GM21737 (cell line): ENCODE data around the gene MYOF.
"Not testable (repeated sequence)": the region's sequence is repeated elsewhere in the genome, so short reads cannot be mapped to it uniquely, and the experiment has no call there.

ENCODE experiments used
- ATAC-seq: cut with Tn5 transposase; IDR thresholded peaks from one replicate; pipeline ENCODE4 v1.9.1; 2021; ENCODE audit warnings: mild to moderate bottlenecking, moderate library complexity; ENCODE audit not compliant: unreplicated experiment

The MYOF gene

DNA sequence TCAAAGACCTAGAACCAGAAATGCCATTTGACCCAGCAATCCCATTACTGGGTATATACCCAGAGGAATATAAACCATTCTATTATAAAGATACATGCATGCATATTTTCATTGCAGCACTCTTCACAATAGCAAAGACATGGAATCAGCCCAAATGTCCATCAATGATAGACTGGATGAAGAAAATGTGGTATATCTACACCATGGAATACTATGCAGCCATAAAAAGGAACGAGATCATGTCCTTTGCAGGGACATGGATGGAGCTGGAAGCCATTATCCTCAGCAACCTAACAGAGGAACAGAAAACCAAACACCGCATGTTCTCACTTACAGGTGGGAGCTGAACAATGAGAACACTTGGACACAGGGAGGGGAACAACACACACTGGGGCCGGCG, 123.7 kb downstream of the MYOF start:
- ATAC-seq: not testable (repeated sequence)

DNA sequence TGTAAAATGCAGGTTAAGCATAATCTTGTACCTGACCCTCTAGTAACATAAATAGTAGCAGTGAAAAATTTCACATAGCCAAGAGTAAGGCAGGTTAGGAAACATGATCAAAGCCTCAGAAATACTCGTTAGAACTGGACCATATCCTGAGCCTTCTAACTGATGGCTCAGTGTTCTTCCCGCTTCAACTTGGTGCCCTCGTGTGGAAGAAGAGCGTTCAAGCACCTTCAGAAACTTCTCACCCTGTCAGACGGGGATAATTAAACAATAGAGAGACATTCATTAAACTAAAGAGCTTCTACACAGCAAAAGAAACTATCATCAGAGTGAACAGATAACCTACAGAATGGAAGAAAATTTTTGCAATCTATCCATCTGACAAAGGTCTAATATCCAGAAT, 124.5 kb downstream of the MYOF start:
- ATAC-seq: no peak

DNA sequence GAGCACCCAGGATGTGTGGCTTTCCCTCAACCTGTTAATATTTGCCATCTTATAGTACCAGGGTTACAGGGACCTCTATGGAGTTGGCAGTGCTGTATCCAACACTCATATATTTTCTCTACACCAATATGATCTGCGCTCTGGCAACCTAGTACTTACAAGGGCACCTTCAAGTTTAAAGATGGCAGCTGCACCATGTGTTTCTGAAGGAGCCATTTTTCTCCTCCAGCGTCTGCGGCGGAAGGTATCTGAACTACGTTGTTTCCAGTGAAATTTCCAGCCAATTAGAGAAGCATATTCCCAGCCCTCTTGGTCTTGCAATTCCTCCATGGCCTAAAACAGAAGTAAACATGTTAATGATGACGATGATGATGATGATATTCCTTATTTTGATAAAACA, 125.6 kb downstream of the MYOF start:
- no peak for ATAC-seq

DNA sequence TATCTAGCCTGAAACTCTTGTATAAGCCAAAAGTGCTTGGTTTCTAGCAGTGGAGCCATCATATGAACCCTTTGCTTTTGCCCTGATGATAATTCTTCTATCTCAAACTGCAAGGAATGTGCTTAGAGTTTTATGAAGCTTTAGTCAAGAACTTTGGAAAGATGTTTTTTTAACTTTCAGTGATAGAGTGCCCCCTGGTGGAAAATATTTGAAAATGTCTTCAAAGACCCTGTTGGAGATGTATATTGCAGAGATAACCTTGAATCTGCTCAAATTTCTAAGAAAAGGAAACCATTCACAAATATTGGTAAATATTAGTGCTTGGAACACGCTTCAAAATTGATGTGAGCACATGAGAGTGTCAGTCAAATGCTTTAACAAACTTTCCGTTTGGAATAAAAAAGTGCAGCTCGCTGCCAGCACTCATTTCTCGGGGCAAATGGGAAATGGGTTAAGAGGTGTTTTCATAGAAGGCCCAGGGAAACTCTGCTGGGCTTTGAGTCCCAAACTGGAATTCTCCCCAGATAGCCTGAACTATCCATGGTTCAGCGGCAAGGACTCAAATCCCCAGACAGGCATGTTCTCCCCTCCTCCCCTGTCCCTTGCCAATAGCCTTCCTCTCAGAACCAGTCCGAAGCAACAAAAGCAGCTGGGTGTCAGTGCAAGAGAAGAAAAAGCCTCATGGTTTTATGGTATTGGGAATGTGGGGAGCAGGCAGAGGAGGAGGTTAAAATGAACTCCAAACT, 129.3 kb downstream of the MYOF start:
- ATAC-seq: no peak

DNA sequence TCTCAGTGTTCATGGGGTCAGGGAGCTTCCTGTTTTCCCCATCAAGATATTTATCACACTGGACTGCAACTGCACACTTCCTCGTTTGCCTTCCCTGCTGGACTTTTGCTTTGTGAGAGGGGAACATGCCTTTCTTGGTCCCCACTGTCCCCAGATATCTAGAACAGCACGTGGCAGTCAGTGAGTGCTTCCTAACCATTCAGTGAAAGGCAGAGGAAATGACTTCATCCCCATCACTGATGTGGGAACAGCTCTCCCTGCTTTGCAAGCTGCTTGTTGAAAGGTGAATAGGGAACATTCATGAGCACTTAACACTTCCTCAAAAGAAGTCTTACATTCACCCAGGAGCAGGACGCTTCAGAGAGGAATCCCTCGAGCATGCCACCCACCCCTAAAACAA, 135.4 kb downstream of the MYOF start:
- no peak for ATAC-seq

DNA sequence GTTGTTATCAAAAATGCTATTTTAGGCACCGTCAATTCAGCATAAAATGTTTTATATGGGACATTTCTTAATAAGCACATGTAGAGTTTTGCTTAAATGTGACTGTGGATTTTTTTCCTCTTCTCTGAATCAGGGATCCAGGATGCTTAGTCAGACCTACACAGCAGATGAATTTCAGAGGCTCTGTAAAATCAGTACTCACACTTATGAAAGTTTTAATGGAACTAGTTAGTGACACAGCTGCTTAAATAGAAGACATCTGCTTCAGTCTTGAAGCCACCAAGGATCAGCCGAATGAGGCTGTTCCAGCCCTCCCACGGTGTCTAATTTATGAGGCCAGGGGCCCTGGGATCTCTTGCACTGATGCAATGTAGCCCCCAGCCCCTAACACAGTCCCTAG, 136.0 kb downstream of the MYOF start:
- no peak for ATAC-seq

DNA sequence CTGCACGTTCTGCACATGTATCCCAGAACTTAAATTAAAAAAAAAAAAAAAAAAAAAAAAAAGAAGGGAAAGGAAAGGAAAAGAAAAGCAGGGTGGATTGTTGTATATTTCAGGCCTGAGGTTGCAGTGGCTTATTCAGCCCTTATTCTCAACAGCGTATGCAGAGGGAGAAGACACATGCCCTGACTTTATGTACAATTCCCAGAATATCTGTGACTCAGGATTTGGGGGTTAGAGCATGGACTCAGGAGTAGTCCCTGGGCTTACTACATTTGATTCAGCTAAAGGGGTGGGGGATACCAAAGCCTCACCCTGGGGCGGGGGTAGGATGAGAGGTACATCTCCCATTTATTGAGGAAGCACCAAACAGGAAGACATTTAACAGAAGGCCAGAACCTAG, 137.4 kb downstream of the MYOF start:
- no peak for ATAC-seq

DNA sequence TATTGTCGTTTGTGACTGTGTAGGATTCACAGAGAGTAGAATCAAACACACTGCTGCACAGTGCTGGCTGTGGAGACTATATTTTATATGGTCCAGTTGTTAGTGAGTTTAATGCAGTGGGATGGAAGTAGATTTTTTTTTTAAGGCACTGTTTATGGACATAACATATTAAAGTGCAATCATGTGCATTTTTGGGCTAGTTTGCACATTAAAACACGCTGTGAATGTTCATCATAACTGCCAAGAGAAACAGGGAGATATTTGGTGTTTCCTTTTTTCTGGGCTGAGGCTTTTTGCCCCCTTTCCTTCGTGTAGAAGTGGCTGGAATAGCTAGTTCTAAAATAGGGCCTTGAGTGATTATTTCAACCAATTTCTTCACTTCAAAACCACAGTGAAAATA, 139.2 kb downstream of the MYOF start:
- no peak for ATAC-seq

DNA sequence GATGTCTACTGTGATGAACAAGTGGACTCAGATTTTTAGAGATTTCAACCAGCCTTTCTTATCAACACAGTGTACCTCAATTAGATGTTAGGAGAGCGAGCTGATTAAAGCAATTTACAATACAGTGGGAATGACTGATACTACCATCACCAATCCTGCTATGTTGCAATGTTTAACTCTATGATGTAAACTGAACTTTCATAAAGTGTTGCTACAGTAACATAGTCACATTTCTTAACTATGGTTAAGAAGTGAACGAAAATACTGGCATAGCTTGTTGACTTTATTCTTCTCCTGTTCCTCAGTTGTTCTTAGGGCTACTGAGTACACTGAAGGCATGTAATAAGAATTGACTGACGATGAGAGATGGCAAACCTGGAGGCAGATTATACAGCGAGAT, 139.8 kb downstream of the MYOF start:
- no peak for ATAC-seq

DNA sequence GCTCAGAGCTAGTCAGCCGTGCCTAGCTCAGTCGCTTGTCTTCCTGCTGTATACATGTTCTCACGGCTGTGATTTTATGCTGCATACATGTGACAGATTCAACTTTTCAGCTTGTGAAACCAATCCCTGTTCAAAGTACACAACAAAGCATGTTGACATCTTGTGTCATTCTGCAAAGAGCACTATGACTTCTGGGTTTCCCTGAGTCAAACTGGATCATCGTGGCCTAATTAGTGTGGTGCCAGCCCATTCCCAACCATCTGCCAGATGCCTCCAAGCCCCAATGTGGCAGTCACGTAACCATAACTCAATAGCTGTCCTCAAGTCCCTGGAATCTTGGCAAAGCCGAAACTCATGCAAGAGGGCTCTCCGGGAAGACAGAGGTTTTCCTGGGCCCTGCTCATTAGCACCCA, 144.8 kb downstream of the MYOF start:
- ATAC-seq: no peak

DNA sequence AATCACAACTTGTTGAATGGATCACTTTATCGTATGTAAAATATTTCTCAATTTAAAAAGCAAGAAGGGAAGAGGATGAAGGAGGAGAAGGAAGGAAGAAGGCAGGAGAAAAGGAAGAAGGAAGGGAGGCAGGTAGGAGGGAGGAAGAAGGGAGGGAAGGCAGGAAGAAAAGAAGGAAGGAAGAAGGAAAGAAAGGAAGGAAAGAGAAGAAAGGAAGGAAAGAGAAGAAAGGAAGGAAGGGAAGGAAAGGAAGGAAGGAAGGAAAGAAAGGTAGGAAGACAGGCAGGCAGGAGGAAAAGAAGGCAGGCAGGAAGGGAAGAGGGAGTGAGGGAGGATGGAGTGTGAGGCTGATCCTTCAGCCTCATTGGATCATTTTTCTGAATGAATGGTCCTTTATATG, 145.5 kb downstream of the MYOF start:
- ATAC-seq: no peak

DNA sequence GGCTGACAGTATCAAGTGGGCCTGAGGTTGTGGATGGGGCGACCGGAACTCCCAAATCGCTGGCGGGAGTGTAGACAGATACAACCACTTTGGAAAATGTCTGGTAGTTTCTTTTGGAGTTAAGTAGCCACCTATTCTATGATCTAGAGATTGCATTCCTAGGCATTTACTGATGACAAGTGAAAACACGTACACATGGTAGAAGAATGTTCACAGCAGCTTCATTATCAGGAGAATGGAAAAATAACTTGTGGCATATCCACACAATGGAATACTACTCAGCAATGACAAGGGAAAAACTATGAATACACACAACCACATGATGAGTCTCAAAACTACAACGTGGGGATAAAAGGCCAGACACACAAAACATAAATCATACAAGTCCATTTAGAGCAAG, 146.0 kb downstream of the MYOF start:
- ATAC-seq: no peak

DNA sequence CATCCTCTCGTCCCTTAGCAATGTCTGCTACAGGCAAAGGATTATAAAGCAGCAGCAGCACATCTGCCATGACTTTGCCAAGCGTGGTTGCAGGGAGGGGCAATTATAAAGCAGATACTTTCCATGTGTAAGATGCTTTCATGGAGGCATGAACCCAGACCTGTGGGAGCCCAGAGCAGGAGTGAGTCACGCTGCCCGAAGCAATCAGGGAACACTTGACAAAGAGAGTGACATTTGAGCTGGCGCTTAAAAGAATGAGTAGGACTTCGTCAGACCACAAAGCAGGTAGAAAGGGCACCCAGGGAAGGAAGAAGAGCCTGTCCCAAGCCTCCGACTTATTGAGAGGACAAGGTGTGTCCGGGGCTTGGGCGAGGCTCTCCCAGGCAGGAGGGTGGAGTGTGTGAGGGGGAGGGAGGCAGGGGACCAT, 147.2 kb downstream of the MYOF start:
- ATAC-seq: no peak

DNA sequence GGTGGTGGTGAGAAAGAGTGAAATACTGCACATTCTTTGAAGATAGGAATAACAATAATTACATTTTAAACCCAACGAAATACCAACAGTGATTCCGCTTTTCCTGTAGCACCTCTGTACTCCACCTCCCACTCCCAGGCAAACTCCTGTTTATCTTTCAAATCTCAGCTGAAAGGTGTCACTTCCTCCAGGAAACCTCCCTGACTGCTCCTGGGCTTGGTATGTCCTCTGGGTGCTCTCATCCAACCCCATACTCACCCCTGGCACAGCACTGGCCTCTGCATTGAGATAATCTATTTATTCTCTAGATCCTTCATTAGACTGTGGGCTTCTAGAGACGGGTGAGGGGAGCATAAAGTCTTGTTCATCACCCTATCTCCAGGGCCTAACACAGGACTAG, 148.0 kb downstream of the MYOF start:
- no peak for ATAC-seq

DNA sequence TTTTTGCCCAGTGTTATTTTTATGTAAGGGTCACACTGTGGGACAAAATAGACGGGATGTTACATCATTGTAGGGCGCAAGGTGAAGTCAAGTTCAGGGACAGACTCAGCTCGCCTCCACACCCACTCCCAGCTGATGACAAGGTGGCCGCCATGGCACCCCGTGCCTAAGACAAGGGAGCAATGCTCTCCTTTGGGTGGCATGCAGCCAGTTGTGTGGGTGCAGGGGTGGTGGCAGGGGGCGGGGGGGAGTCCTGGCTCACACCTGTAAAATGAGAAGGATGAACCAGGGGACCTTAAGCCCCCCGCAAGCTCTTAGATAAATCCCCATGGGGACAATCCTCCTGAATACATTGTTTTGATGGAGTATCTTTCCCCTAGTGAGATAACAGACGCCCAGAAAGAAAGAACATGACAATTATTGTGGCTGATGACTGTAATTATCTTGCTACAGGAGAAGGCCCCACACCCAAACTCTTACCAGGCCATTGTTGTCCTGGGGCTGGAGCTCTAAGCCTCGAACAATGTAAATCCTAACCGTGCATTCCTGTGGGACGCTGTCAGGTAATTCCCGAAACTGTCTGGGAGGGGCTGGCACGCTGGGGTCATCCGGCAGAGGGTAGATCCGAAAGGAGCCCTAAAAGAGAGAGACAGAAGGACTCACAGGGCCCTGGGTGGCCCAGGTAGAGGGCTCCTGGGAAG, 148.7 kb downstream of the MYOF start:
- ATAC-seq: no peak

DNA sequence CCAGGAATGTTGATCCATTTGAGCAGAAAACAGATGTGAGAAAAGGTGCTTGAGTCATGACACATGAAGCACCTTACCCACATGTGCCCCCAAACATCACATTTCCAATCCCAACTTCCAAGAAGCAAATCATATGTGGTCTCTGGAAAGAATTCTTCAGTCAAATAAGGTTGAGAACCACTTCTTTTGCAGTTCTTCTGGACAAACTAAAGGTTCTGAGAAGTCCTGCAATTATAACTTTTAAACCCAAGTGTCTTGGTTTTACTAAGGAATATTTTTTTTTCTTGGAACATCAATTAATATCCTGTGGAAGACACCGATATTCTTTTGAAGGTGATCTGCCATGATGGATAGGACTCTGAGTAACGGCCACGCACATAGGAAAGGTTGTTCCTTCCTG, 151.3 kb downstream of the MYOF start:
- ATAC-seq: no peak

DNA sequence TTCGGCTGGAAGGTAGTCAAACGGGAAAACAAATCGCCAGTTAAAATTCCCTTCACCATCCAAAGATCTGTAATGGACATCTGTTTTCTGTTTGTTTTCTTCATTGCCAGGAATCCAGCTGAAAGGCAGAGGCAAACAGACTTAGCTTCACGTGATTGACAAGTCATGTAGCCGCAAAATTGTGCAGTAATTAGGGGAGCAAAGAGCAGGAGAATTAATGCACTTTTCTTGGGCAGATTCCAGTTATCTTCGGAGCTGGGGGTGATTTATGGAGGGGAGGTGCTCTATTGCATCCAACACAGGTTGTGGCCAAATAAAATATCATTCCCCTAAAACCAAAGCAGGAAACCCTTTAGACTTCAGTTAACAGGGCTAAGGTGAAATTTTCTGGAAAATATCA, 162.2 kb downstream of the MYOF start:
- ATAC-seq: no peak

DNA sequence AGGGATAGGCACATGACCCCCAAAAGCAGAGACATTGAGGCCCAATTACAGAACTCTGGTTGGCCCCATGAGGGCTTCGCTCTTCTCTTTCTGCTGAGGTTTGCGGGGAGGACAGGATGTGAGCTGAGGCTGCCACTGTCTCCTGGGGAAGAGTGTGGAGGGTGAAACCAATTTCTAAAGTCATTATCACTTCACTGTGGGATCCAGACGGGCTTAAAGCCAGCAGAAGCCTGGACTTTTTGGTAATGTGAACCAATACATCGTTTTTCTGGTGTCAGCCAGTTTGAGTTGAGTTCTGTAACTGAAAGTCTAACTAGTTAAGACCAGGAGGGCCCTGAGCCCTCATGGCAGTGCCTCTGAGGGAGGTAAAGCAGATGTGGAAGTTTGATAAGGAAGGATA, 163.0 kb downstream of the MYOF start:
- ATAC-seq: no peak

DNA sequence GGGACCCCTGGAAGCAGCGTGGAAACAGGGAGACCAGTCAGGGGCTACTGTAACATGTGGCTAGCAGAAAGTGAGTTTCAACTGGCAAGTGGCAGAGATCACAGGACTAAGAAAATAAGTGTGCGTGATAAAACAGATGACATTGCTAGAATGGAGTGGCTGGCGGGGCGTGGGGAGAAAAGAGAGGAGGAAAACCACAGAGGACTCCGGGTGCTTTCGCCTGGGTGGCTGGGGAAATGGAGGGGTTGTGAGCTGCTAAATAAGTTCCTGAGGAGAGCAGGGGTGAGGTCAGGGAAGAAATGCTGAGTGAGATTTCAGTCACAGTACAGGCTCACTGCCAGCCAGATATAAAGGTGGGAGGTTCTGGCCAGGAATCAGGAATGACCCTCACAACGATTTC, 166.9 kb downstream of the MYOF start:
- no peak for ATAC-seq

DNA sequence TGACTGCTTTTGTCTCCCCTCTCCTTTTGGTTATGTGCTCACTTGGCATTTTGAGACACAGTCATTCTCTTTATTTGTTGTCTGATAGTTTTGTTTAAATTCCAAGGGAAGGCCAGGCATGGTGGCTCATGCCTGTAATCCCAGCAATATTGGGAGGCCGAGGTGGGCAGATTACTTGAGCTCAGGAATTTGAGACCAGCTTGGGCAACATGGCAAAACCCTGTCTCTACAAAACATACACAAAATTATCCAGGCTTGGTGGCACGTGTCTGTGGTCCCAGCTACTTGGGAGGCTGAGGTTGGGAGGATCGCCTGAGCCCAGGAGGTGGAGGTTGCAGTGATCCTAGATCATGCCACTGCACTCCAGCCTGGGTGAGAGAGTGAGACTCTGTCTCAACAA, 167.5 kb downstream of the MYOF start:
- ATAC-seq: not testable (repeated sequence)

DNA sequence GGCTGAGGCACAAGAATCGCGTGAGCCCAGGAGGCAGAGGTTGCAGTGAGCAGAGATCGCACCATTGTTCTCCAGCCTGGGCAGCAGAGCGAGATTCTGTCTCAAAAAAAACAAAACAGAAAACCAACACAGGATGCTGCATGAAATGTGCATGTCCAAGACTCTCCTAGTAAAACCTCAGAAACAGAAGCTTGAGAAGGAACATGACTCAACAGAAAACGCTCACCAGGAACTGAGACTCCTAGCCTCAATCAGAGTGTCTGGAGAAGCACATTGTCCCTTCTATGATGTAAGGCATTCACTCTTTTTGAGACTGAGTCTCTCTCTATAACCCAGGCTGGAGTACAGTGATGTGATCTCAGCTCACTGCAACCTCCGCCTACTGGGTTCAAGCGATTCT, 168.3 kb downstream of the MYOF start:
- no peak for ATAC-seq

DNA sequence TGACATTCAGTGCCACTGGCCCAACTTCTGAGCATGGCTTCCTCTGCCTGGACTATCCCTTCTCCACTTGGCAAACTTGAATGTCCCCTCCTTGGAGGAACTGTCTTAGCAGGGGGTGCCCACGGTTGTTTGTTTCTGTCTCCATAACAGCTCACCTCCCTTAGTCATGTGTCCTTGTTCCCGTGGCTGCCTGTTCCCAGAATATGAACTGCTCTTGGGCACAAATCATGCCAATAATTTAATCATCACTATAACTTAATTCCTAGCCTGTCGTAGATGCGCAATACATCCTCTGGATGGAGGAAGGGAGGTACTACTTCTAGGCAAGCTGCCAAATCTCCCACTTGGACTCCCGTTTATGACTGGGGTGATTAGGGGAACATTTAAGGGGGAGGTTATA, 173.1 kb downstream of the MYOF start:
- no peak for ATAC-seq

DNA sequence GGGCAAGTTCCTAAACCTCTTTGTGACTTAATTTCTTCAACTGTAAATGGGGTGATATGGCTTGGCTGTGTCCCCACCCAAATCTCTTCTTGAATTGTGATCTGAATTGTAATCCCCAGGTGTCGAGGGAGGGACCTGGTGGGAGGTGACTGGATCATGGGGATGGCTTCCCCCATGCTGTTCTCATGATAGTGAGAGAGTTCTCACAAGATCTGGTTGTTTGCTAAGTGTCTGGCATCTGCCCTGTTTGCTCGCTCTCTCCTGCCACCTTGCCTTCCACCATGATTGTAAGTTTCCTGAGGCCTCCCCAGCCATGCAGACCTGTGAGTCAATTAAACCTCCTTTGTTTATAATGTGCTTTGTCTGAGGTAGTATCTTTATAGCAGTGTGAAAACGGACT, 177.0 kb downstream of the MYOF start:
- no peak for ATAC-seq
